Mammary epithelial cell (primary cell): Measurements from ENCODE around the gene MEGF6.
A peak's percentile ranks its signal among the peaks of the same experiment; 100 is the strongest.

ENCODE experiments used
- EZH2 ChIP-seq: IDR thresholded peaks from 2 replicates; pipeline ENCODE4 v1.6.1; 2012; ENCODE audit warnings: low read length, inconsistent platforms, borderline replicate concordance
- TF ChIP-seq, protein P1 (sequence below), 2 donors: IDR thresholded peaks in 1 of 2; conservative IDR thresholded peaks in 1 of 2; 2 replicates each; pipeline ENCODE4 v1.5.1; 2011 to 2012; ENCODE audit warnings: inconsistent platforms in 2 of 2, low read length in 2 of 2, mild to moderate bottlenecking in 2 of 2, control low read depth in 1 of 2, low read depth in 1 of 2; ENCODE audit not compliant: insufficient read depth in 1 of 2; ENCODE audit errors: extremely low read depth in 1 of 2

DNA sequence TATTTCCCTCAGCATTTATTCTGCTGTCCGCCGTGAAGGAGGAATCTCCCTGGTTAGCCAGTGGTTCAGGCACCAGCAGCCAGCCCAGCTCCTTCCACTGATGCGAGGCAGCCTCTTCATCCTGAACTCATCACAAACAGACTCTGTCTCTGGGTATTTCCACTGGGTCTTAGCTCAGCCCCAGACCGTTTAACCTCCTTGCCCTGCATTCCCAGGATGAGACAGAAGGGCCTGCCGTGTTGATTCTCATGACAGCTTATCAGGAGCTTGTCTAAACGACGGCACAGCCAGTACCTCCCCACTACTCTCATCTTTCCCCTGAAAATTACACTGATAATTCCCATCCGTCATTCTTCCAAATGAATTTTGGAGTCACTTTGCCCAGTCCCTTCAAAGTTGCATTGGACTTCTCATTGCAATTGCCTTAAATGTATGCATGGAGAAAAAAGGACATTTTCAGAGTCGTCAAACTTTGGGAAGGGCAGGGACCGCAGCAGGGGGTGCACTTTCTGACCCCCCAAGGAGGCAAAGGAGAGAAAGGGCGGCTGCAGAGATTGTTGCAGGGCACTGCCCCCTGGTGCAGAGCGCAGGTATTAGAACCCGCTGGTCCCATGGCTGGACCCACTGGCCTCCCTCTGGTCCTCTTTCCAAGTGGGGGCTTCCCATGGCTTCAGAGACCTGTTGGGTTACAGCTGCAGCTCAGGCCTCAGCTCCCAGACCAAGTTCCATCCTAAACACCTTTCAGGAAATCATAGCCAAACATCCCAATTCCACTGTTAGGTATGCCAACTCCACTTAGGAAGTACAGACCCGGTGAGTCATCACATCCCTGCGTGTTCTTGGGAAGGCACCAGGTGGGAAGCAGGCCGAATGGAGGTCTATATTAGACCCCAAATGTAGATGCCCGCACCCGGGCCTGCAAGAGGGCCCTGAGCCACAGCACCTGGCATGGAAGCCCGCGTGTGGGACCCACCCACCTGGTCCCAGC, 3.7 kb upstream of the MEGF6 start:
- TF ChIP-seq, protein P1, sequence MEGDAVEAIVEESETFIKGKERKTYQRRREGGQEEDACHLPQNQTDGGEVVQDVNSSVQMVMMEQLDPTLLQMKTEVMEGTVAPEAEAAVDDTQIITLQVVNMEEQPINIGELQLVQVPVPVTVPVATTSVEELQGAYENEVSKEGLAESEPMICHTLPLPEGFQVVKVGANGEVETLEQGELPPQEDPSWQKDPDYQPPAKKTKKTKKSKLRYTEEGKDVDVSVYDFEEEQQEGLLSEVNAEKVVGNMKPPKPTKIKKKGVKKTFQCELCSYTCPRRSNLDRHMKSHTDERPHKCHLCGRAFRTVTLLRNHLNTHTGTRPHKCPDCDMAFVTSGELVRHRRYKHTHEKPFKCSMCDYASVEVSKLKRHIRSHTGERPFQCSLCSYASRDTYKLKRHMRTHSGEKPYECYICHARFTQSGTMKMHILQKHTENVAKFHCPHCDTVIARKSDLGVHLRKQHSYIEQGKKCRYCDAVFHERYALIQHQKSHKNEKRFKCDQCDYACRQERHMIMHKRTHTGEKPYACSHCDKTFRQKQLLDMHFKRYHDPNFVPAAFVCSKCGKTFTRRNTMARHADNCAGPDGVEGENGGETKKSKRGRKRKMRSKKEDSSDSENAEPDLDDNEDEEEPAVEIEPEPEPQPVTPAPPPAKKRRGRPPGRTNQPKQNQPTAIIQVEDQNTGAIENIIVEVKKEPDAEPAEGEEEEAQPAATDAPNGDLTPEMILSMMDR (conservative IDR thresholded peaks at IDR 0.05 in 1 of 2, IDR thresholded peaks at IDR 0.05 in 1 of 2; ENCODE audit: extremely low read depth in 1 of 2, insufficient read depth in 1 of 2, low read depth in 1 of 2, low read length in 2 of 2) = peak; percentile 63 to 81
- no peak for TF ChIP-seq EZH2
